Measurements from ENCODE around the gene ABCC1.

Gene ABCC1

GRCh38 chr16:16032271-16032979 is 83.0 kb downstream of the ABCC1 start:
- Histone ChIP-seq H3K79me2 (ENCODE audit: insufficient read depth, low read length) (no peaks in the 10 kb centered on the region), H3K9me3 (ENCODE audit: insufficient read depth, low read length, severe bottlenecking) (no peaks in the 10 kb centered on the region), H3K9ac (ENCODE audit: low read depth, low read length) (no peak overlapping the region), H4K20me1 (ENCODE audit: insufficient read depth, low read length) (peaks cover 8% of the 10 kb centered on the region; the same call in 1 of the 2 replicates), H3K36me3 (ENCODE audit: insufficient read depth, low read length) (peaks cover 42% of the 10 kb centered on the region), H3K4me2 (ENCODE audit: insufficient read depth, low read length) (no peak overlapping the region), H3K4me1 (ENCODE audit: insufficient read depth, low read length) (peaks cover 14% of the 10 kb centered on the region), H2AFZ (ENCODE audit: low read depth, low read length) (no peak overlapping the region), H3K4me3 (ENCODE audit: low read depth in 1 of 2, low read length in 2 of 2) (no peak overlapping the region), H3K27me3 (ENCODE audit: insufficient read depth, low read length, poor library complexity) (no peaks in the 10 kb centered on the region), H3K27ac (ENCODE audit: low read length) (peak overlapping the region; percentile 13; the same call in 1 of the 2 replicates)
- TF ChIP-seq CTCF (IDR thresholded peaks at IDR 0.05; ENCODE audit: borderline replicate concordance, extremely low read depth, low read length, poor library complexity, severe bottlenecking), result no peak
- TF ChIP-seq EZH2 (IDR thresholded peaks at IDR 0.05; ENCODE audit: borderline replicate concordance, low read depth, low read length, severe bottlenecking), result no peak
- ATAC-seq (ENCODE audit: insufficient read depth, low read depth) (no peak), DNase-seq (no peak)

DNA sequence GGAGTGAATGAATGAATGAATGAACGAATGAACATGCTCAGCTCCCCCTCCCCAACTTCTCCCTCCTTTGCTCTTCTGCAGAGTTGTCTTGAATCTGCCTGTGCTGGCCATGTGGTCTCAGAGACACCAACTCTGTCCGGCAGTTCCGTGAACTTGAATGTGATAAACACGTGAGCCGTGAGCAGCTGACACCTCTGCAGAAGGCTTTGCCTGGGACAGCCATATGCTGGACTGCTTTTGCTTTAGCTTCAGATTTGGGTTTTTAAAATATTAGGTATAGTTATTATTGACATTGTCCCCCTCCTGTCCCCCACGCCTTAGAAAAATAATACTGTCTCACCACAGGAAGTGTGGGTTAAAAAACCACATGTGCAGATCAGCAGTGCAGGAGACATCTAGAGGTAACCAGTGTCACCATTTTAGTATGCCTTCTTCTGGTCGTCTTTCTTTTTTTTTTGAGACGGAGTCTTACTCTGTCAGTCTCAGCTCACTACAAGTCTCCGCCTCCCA is 83.8 kb downstream of the ABCC1 start:
- ATAC-seq (ENCODE audit: insufficient read depth, low read depth) (peak; percentile 90), DNase-seq (peak; percentile 36)
- Histone ChIP-seq H3K4me2 (ENCODE audit: insufficient read depth, low read length) (no peak overlapping the region), H3K79me2 (ENCODE audit: insufficient read depth, low read length) (no peaks in the 10 kb centered on the region), H3K4me3 (ENCODE audit: low read depth in 1 of 2, low read length in 2 of 2) (no peak overlapping the region), H3K9ac (ENCODE audit: low read depth, low read length) (no peak overlapping the region), H3K36me3 (ENCODE audit: insufficient read depth, low read length) (peaks cover 42% of the 10 kb centered on the region), H2AFZ (ENCODE audit: low read depth, low read length) (no peak overlapping the region), H3K27ac (ENCODE audit: low read length) (peak overlapping the region; percentile 13), H3K27me3 (ENCODE audit: insufficient read depth, low read length, poor library complexity) (no peaks in the 10 kb centered on the region), H3K4me1 (ENCODE audit: insufficient read depth, low read length) (peaks cover 14% of the 10 kb centered on the region), H3K9me3 (ENCODE audit: insufficient read depth, low read length, severe bottlenecking) (no peaks in the 10 kb centered on the region), H4K20me1 (ENCODE audit: insufficient read depth, low read length) (peaks cover 8% of the 10 kb centered on the region; the same call in 1 of the 2 replicates)
- peak; percentile 27 for TF ChIP-seq CTCF (IDR thresholded peaks at IDR 0.05; ENCODE audit: borderline replicate concordance, extremely low read depth, low read length, poor library complexity, severe bottlenecking)
- TF ChIP-seq EZH2 (IDR thresholded peaks at IDR 0.05; ENCODE audit: borderline replicate concordance, low read depth, low read length, severe bottlenecking), result no peak

DNA sequence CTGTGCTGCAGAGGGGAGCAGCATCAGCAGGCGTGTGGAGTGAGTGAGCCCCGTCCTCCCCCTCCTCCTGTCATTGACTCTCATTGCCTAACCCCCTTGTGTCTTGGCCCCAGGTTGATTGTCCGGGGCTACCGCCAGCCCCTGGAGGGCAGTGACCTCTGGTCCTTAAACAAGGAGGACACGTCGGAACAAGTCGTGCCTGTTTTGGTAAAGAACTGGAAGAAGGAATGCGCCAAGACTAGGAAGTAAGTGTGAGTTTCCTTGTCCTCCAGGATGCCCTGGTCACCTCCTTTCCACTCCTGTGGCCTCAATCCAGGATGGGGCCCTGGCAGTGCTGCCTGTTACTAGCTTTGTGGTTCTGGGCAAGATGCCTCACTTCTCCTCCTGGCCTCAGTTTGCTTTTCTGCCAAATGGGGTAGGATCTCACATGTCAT is 87.0 kb downstream of the ABCC1 start:
- peaks cover 25% of the 10 kb centered on the region for H3K4me1 ChIP-seq (ENCODE audit: insufficient read depth, low read length)
- no peak overlapping the region for H3K27ac ChIP-seq (ENCODE audit: low read length)
- ATAC-seq (ENCODE audit: insufficient read depth, low read depth), result no peak

More for the DNA sequence above, 87.0 kb downstream of the ABCC1 start:
- no peak for TF ChIP-seq EZH2 (IDR thresholded peaks at IDR 0.05; ENCODE audit: borderline replicate concordance, low read depth, low read length, severe bottlenecking)
- no peak for TF ChIP-seq CTCF (IDR thresholded peaks at IDR 0.05; ENCODE audit: borderline replicate concordance, extremely low read depth, low read length, poor library complexity, severe bottlenecking)
- Histone ChIP-seq H3K9ac (ENCODE audit: low read depth, low read length) (no peak overlapping the region), H3K36me3 (ENCODE audit: insufficient read depth, low read length) (peaks cover 57% of the 10 kb centered on the region), H4K20me1 (ENCODE audit: insufficient read depth, low read length) (0 out of 2 replicates have a peak, but pooled peaks cover 3% of the 10 kb centered on the region), H3K9me3 (ENCODE audit: insufficient read depth, low read length, severe bottlenecking) (no peaks in the 10 kb centered on the region), H3K79me2 (ENCODE audit: insufficient read depth, low read length) (no peaks in the 10 kb centered on the region), H3K4me2 (ENCODE audit: insufficient read depth, low read length) (no peak overlapping the region), H3K27me3 (ENCODE audit: insufficient read depth, low read length, poor library complexity) (no peaks in the 10 kb centered on the region), H3K4me3 (ENCODE audit: low read depth in 1 of 2, low read length in 2 of 2) (no peak overlapping the region), H2AFZ (ENCODE audit: low read depth, low read length) (no peak overlapping the region)
- DNase-seq, result no peak

Measured in DND-41 (cell line).